AG08396 (cell line): Measurements from ENCODE around the gene TDRD9.

Experiments
- DNase-seq: peaks from one replicate; pipeline ENCODE4 v3.0.0; 2012; ENCODE audit warnings: low spot score, mixed read lengths

The TDRD9 gene

GRCh38 chr14:104069541-104069940 is 141.3 kb downstream of the TDRD9 start:
- no peak for DNase-seq

GRCh38 chr14:104072586-104072985 is 144.3 kb downstream of the TDRD9 start:
- DNase-seq, result no peak

- DNase-seq, result no peak
These were observed 145.5 kb downstream of the TDRD9 start for GRCh38 chr14:104073764-104074163.

- no peak for DNase-seq
These were observed 147.4 kb downstream of the TDRD9 start for GRCh38 chr14:104075530-104076151.

- no peak for DNase-seq
These were observed 148.5 kb downstream of the TDRD9 start for GRCh38 chr14:104076743-104077142.

GRCh38 chr14:104078031-104078455 is 149.8 kb downstream of the TDRD9 start:
- DNase-seq, result peak; percentile 94

- no peak for DNase-seq
These were observed 152.4 kb downstream of the TDRD9 start for GRCh38 chr14:104080376-104081260.

GRCh38 chr14:104081261-104081835 is 153.1 kb downstream of the TDRD9 start:
- DNase-seq, result no peak

GRCh38 chr14:104081951-104082464 is 153.8 kb downstream of the TDRD9 start:
- peak; percentile 7 for DNase-seq

GRCh38 chr14:104082807-104083206 is 154.6 kb downstream of the TDRD9 start:
- no peak for DNase-seq

- DNase-seq, result no peak
These were observed 156.2 kb downstream of the TDRD9 start for GRCh38 chr14:104084251-104085002.

- DNase-seq, result no peak
These were observed 157.0 kb downstream of the TDRD9 start, which contains the start of gene ASPG for GRCh38 chr14:104085032-104085888. TSS of gene ASPG (plus strand) at chr14:104085700. CDS start at chr14:104085771, 71 bp downstream.

GRCh38 chr14:104085889-104086201 is 157.6 kb downstream of the TDRD9 start:
- DNase-seq, result no peak

GRCh38 chr14:104086210-104086660 is 158.0 kb downstream of the TDRD9 start:
- DNase-seq, result no peak

- no peak for DNase-seq
These were observed 158.6 kb downstream of the TDRD9 start for GRCh38 chr14:104086661-104087461.

GRCh38 chr14:104087505-104087904 is 159.2 kb downstream of the TDRD9 start:
- DNase-seq, result no peak

GRCh38 chr14:104087981-104088850 is 160.0 kb downstream of the TDRD9 start:
- no peak for DNase-seq

GRCh38 chr14:104090071-104090748 is 162.0 kb downstream of the TDRD9 start:
- no peak for DNase-seq
